Head of caudate nucleus (tissue), 42 donors: ENCODE measurements around the gene NUDT14.

Experiments used
- DNase-seq, 42 donors: peaks; one replicate each; pipeline versions ENCODE4 v3.0.0 to v3.0.0-alpha.2; 2020 to 2021; ENCODE audit warnings: mixed read lengths in 7 of 42
- intact Hi-C: fragments of 100-400 bp; cut with DNase I; formaldehyde crosslinking; loops from one replicate; pipeline ENCODE4 v1.15.0; 2022

The NUDT14 gene

GRCh38 chr14:105203057-105203531 is 22.0 kb upstream of the NUDT14 start:
- intact Hi-C loops, result loop anchor here (5.0 to 10.0 kb wide), 4 partner anchors 52 to 324 kb away; partner anchors contain the start of gene TMEM121
- DNase-seq, result peak in 41 of 42 donors; percentile 65 to 92 (median 81)

GRCh38 chr14:105201925-105202513 is 20.9 kb upstream of the NUDT14 start:
- DNase-seq, result peak in 1 of 42 donors; percentile 53
- intact Hi-C loops, result loop anchor here (5.0 to 10.0 kb wide), 4 partner anchors 53 to 325 kb away; partner anchors contain the start of gene TMEM121

GRCh38 chr14:105201156-105201924 is 20.2 kb upstream of the NUDT14 start:
- intact Hi-C loops, result loop anchor here (5.0 to 10.0 kb wide), 4 partner anchors 53 to 326 kb away; partner anchors contain the start of gene TMEM121
- DNase-seq, result no peak

- intact Hi-C loops, result loop anchor here (5.0 to 10.0 kb wide), 4 partner anchors 54 to 327 kb away; partner anchors contain the start of gene TMEM121
- no peak for DNase-seq
Observed at GRCh38 chr14:105200641-105201040, 19.5 kb upstream of the NUDT14 start.

GRCh38 chr14:105200074-105200473 is 19.0 kb upstream of the NUDT14 start:
- intact Hi-C loops, result loop anchor here (5.0 to 10.0 kb wide), 4 partner anchors 55 to 327 kb away; partner anchors contain the start of gene TMEM121
- no peak for DNase-seq

GRCh38 chr14:105199093-105199492 is 18.0 kb upstream of the NUDT14 start:
- intact Hi-C loops, result no loop called here
- DNase-seq, result no peak

- no peak for DNase-seq
- intact Hi-C loops, result no loop called here
Observed at GRCh38 chr14:105198588-105198987, 17.5 kb upstream of the NUDT14 start.

GRCh38 chr14:105197211-105197641 is 16.1 kb upstream of the NUDT14 start:
- peak in 2 of 42 donors; percentile 34 to 61 for DNase-seq
- intact Hi-C loops, result no loop called here

- no peak for DNase-seq
- intact Hi-C loops, result no loop called here
Observed at GRCh38 chr14:105196265-105196960, 15.3 kb upstream of the NUDT14 start.

GRCh38 chr14:105195522-105196264 is 14.6 kb upstream of the NUDT14 start:
- intact Hi-C loops, result no loop called here

GRCh38 chr14:105195051-105195450 is 13.9 kb upstream of the NUDT14 start:
- intact Hi-C loops, result no loop called here
- DNase-seq, result no peak

More at GRCh38 chr14:105195522-105196264, 14.6 kb upstream of the NUDT14 start:
- DNase-seq, result no peak

- intact Hi-C loops, result no loop called here
- DNase-seq, result peak in 32 of 42 donors; percentile 37 to 83 (median 65)
Observed at GRCh38 chr14:105193916-105194782, 13.0 kb upstream of the NUDT14 start.

GRCh38 chr14:105192866-105193731 is 12.0 kb upstream of the NUDT14 start:
- intact Hi-C loops, result no loop called here
- DNase-seq, result no peak

GRCh38 chr14:105187935-105188524 is 6.9 kb upstream of the NUDT14 start:
- DNase-seq, result no peak
- intact Hi-C loops, result no loop called here

- intact Hi-C loops, result no loop called here
- DNase-seq, result no peak
Observed at GRCh38 chr14:105187116-105187515, 6.0 kb upstream of the NUDT14 start.

- no peak for DNase-seq
- intact Hi-C loops, result no loop called here
Observed at GRCh38 chr14:105185973-105186372, 4.9 kb upstream of the NUDT14 start.
